Breast epithelium (tissue), 4 donors: ENCODE data around the gene RNF121. TPM values are rescaled to one million over a fixed set of nuclear protein-coding genes. Genes with fewer than 3 reads are reported as not detected.
"Not testable (repeated sequence)": the region's sequence is repeated elsewhere in the genome, so short reads cannot be mapped to it uniquely, and the experiment has no call there.

Experiments
- DNase-seq, 2 donors: peaks; one replicate each; pipeline ENCODE4 v3.0.0-alpha.2; 2019; ENCODE audit warnings: low spot score in 2 of 2
- H3K27ac ChIP-seq, 2 donors: fragments of 200-600 bp; sonication (generic) in 1 of 2; one replicate each; pipeline ENCODE4 v1.5.1; 2016 to 2019; ENCODE audit warnings: mild to moderate bottlenecking in 1 of 2
- H3K27me3 ChIP-seq, 2 donors: fragments of 200-600 bp; sonication (generic) in 1 of 2; one replicate each; pipeline versions ENCODE4 v1.5.1 to v1.6.0; 2017 to 2019; ENCODE audit warnings: control low read depth in 1 of 2, mild to moderate bottlenecking in 1 of 2
- H3K36me3 ChIP-seq: fragments of 200-600 bp; one replicate; pipeline ENCODE4 v1.5.1; 2019
- H3K4me1 ChIP-seq, 2 donors: fragments of 200-600 bp; sonication (generic); one replicate each; pipeline ENCODE4 v1.5.1; 2016 to 2019; ENCODE audit warnings: control low read depth in 1 of 2
- H3K4me3 ChIP-seq, 3 donors: fragments of 200-600 bp; sonication (generic); 1 replicate in 2 of 3; 2 replicates in 1 of 3; pipeline ENCODE4 v1.5.1; 2016 to 2019; ENCODE audit warnings: mild to moderate bottlenecking in 3 of 3, moderate library complexity in 2 of 3
- H3K9me3 ChIP-seq, 2 donors: fragments of 200-600 bp; sonication (generic) in 1 of 2; one replicate each; pipeline ENCODE4 v1.5.1; 2016 to 2019; ENCODE audit warnings: control low read depth in 1 of 2
- POLR2A ChIP-seq: fragments of 450-650 bp; IDR thresholded peaks from one replicate; pipeline ENCODE4 v1.6.1; 2016; ENCODE audit warnings: antibody characterized with exemption, mild to moderate bottlenecking, moderate library complexity
- POLR2AphosphoS5 ChIP-seq, 3 donors: sonication (generic); formaldehyde crosslinking; IDR thresholded peaks; one replicate each; pipeline ENCODE4 v1.6.1; 2017; ENCODE audit warnings: antibody characterized with exemption in 3 of 3
- intact Hi-C: fragments of 100-400 bp; cut with DNase I; formaldehyde crosslinking; loops from one replicate; pipeline ENCODE4 v1.15.1; 2023; ENCODE audit warnings: low total_unique reads
- total RNA-seq, 3 donors: library from RNA; depleted of rRNA; stranded (reverse); fragments of >200 nt; gene quantifications; one replicate each; pipeline ENCODE4 v1.1.0, GENCODE V29; 2016
- TF ChIP-seq, protein P1 (sequence below), 3 donors: fragments of 450-650 bp; IDR thresholded peaks; one replicate each; pipeline ENCODE4 v1.5.1; 2016 to 2017; ENCODE audit warnings: antibody characterized with exemption in 3 of 3, mild to moderate bottlenecking in 3 of 3, moderate library complexity in 3 of 3

RNF121 gene
- 10 to 100 TPM; 21.8 to 39.0 (median 37.3) TPM for total RNA-seq

DNA sequence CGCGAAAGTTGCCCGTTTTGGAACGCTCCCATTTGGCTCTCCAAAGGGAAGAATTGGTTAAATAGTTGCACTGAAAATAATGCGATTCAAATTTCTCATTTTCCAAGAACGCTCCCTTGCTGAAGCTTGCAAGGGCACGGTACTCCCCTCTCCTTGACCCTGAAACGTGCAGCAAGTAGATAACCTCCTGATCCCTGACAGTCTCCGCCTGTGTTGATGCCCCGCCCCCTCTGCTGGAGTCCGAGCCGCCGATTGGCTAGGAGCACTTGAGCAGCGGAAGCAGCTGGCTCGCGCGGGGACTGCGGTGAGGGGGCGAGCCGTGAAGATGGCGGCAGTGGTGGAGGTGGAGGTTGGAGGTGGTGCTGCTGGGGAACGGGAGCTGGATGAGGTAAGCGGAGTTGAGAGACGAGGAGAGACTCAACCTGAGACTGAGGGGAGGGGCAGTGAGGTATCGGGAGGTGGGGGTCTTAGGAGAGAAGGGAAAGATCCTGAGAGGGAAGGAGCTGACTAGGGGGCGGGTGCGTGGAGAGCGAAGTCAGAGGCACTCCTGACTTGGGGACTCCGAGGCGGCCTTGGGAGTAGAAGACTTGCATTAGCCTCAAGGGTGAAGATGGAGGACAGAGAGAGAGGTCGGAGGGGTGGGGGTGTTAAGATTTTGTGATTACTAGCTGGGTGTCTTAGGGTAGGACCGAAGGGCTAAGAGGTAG, at the start of gene RNF121:
Gene RNF121 (plus strand): TSS at position 310 of the 707 bp plus-strand sequence. CDS start 16 bp downstream, at position 326.
- no peaks in the 10 kb centered on the region for H3K36me3 ChIP-seq
- DNase-seq, result peak; percentile 96 to 98
- no peaks in the 10 kb centered on the region for H3K27me3 ChIP-seq
- H3K4me3 ChIP-seq, result peak within 1 kb of the TSS; percentile 81 to 94 (median 83)
- peak within 1 kb of the TSS; percentile 85 to 87 for H3K27ac ChIP-seq
- H3K4me1 ChIP-seq, result peaks cover 3 to 6% of the 10 kb centered on the region in 2 donors
- H3K9me3 ChIP-seq, result no peaks in the 10 kb centered on the region
- TF ChIP-seq POLR2A, result no peak
- TF ChIP-seq, protein P1, sequence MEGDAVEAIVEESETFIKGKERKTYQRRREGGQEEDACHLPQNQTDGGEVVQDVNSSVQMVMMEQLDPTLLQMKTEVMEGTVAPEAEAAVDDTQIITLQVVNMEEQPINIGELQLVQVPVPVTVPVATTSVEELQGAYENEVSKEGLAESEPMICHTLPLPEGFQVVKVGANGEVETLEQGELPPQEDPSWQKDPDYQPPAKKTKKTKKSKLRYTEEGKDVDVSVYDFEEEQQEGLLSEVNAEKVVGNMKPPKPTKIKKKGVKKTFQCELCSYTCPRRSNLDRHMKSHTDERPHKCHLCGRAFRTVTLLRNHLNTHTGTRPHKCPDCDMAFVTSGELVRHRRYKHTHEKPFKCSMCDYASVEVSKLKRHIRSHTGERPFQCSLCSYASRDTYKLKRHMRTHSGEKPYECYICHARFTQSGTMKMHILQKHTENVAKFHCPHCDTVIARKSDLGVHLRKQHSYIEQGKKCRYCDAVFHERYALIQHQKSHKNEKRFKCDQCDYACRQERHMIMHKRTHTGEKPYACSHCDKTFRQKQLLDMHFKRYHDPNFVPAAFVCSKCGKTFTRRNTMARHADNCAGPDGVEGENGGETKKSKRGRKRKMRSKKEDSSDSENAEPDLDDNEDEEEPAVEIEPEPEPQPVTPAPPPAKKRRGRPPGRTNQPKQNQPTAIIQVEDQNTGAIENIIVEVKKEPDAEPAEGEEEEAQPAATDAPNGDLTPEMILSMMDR (IDR thresholded peaks at IDR 0.05), result no peak
- peak; percentile 15 to 52 (median 43) for TF ChIP-seq POLR2AphosphoS5 (IDR thresholded peaks at IDR 0.05)
- intact Hi-C loops, result no loop called here

DNA sequence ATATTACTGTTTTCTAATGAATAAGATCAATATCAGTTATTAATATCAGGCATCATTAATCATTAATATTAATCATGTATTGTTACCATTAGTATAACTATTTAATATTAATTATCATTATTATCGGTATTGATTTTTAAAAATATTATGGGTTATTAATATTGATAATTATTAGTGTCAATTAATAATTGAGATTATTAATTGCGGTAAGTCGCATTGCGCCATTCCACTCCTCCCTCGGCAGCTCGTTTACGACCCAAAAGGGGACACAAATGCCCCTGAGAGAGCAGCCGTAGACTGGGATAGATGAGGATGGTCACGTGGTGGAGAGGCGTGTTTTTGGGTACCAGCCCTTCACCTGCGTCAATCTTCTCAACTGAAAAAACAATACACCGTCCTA, 43.0 kb upstream of the RNF121 start:
- H3K4me1 ChIP-seq, H3K9me3 ChIP-seq, H3K4me3 ChIP-seq, H3K36me3 ChIP-seq, H3K27me3 ChIP-seq, intact Hi-C loops, H3K27ac ChIP-seq, DNase-seq: not testable (repeated sequence)

DNA sequence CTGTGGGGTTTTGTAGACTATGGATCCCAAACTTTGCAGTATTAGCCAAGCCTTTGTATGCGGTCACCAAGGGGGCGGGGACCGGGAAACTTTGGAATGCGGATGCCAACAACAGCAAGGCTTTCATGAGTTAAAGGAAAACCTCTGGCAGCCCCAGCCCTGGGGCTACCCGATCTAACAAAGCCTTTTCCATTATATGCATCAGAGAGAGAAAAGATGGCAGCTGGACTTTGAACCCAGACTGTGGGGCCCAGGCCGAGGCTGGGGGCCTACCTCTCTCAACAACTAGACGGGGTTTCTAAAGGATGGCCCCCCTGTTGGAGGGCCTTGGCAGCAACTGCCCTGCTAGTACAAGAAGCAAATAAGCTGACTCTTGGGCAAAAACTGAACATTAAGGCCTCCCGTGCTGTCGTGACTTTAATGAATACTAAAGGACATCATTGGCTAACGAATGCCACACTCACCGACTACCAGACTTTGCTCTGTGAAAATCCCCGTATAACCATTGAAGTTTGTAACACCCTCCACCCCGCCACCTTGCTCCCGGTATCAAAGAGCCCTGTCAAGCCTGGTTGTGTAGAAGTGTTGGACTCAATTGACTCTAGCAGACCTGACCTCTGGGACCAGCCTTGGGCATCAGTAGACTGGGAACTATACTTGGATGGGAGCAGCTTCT, 40.4 kb upstream of the RNF121 start:
- H3K27me3 ChIP-seq, H3K4me3 ChIP-seq, H3K4me1 ChIP-seq, H3K9me3 ChIP-seq, H3K36me3 ChIP-seq, intact Hi-C loops, H3K27ac ChIP-seq, DNase-seq: not testable (repeated sequence)

- DNase-seq, result not testable (repeated sequence)
Observed at GRCh38 chr11:71889181-71889872, 39.5 kb upstream of the RNF121 start.

GRCh38 chr11:71895961-71896360, 32.9 kb upstream of the RNF121 start:
- no peaks in the 10 kb centered on the region for H3K36me3 ChIP-seq
- no peak overlapping the region for H3K4me3 ChIP-seq
- no peak for TF ChIP-seq POLR2AphosphoS5 (IDR thresholded peaks at IDR 0.05)
- TF ChIP-seq, protein P1 (IDR thresholded peaks at IDR 0.05), result no peak
- no peak for TF ChIP-seq POLR2A
- H3K27ac ChIP-seq, result no peak overlapping the region
- no peaks in the 10 kb centered on the region for H3K27me3 ChIP-seq
- no peaks in the 10 kb centered on the region for H3K9me3 ChIP-seq
- no peaks in the 10 kb centered on the region for H3K4me1 ChIP-seq
- intact Hi-C loops, result no loop called here
- DNase-seq, result no peak

More at GRCh38 chr11:71889181-71889872, 39.5 kb upstream of the RNF121 start:
- H3K27ac ChIP-seq, H3K4me1 ChIP-seq, H3K27me3 ChIP-seq, H3K9me3 ChIP-seq, H3K4me3 ChIP-seq, intact Hi-C loops, H3K36me3 ChIP-seq: not testable (repeated sequence)

DNA sequence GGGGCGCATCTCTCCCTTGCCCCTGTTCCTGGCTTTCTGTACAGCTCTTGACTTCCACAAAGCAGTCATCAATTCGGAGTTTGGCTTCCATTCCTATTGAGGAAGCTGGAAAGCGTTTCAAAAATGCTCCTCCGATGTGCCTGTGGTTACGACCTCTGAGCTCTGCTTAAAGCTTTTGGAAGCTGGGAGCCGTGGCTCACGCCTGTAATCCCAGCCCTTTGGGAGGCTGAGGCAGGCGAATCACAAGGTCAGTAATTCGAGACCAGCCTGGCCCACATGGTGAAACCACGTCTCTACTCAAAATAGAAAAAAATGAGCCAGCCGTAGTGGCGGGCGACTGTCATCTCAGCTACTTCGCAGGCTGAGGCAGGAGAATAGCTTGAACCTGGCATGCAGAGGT, 27.7 kb upstream of the RNF121 start:
- H3K4me3 ChIP-seq, H3K27me3 ChIP-seq, H3K4me1 ChIP-seq, H3K27ac ChIP-seq, H3K36me3 ChIP-seq, H3K9me3 ChIP-seq, intact Hi-C loops, DNase-seq: not testable (repeated sequence)

GRCh38 chr11:71908218-71908617, 20.6 kb upstream of the RNF121 start:
- intact Hi-C loops, result no loop called here
- no peaks in the 10 kb centered on the region for H3K9me3 ChIP-seq
- TF ChIP-seq POLR2A, result no peak
- no peak for TF ChIP-seq POLR2AphosphoS5 (IDR thresholded peaks at IDR 0.05)
- TF ChIP-seq, protein P1 (IDR thresholded peaks at IDR 0.05), result no peak
- no peaks in the 10 kb centered on the region for H3K27me3 ChIP-seq
- no peaks in the 10 kb centered on the region for H3K36me3 ChIP-seq
- no peak overlapping the region for H3K4me3 ChIP-seq
- no peak overlapping the region for H3K27ac ChIP-seq
- no peaks in the 10 kb centered on the region for H3K4me1 ChIP-seq
- no peak for DNase-seq

- H3K36me3 ChIP-seq, H3K27me3 ChIP-seq, H3K4me1 ChIP-seq, H3K27ac ChIP-seq, H3K4me3 ChIP-seq, H3K9me3 ChIP-seq, intact Hi-C loops, DNase-seq: not testable (repeated sequence)
Observed at GRCh38 chr11:71910775-71911174, 18.1 kb upstream of the RNF121 start.

DNA sequence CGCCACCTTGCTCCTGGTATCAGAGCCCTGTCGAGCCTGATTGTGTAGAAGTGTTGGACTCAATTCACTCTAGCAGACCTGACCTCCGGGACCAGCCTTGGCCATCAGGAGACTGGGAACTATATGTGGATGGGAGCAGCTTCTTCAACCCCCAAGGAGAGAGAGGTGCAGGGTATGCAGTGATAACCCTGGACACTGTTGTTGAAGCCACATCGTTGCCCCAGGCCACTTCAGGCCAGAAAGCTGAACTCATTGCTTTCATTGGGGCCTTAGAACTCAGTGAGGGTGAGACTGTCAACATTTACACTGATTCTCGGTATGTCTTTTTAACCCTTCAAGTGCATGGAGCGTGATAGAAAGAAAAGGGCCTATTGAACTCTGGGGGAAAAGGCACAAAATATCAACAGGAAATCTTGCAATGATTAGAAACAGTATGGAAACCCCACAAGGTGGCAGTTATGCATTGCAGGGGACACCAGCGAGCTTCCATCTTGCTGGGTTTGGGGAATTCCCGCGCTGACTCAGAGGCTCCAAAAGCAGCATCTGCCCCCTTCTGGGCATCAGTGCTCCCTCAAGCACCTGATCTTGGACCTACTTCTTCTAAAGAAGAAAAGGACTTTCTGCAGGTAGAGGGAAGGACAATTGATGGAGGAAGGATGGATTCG, 17.4 kb upstream of the RNF121 start:
- H3K4me3 ChIP-seq, H3K36me3 ChIP-seq, DNase-seq: not testable (repeated sequence)

More for the DNA sequence above, 17.4 kb upstream of the RNF121 start:
- H3K9me3 ChIP-seq, H3K4me1 ChIP-seq, intact Hi-C loops, H3K27me3 ChIP-seq, H3K27ac ChIP-seq: not testable (repeated sequence)
